SK-N-MC (cell line): Measurements from ENCODE around the gene SPAG6.
A peak's percentile ranks its signal among the peaks of the same experiment; 100 is the strongest.

ENCODE experiments used
- DNase-seq: peaks from one replicate; pipeline ENCODE4 v3.0.0-alpha.2; 2011; ENCODE audit warnings: low read depth, low spot score
- H3K27ac ChIP-seq: fragments of 200-600 bp; sonication (generic); 2 replicates; pipeline ENCODE4 v1.5.1; 2016; ENCODE audit warnings: mixed run types
- H3K36me3 ChIP-seq: fragments of 200-600 bp; sonication (generic); 2 replicates; pipeline ENCODE4 v1.6.1; 2017; ENCODE audit warnings: antibody characterized with exemption, low read length, mixed read lengths; ENCODE audit not compliant: insufficient read depth
- H3K4me3 ChIP-seq: fragments of 200-600 bp; sonication (generic); 2 replicates; pipeline ENCODE4 v1.5.1; 2016
- H3K9ac ChIP-seq: fragments of 200-600 bp; sonication (generic); 2 replicates; pipeline ENCODE4 v1.8.0; 2017; ENCODE audit warnings: mixed run types, mixed read lengths; ENCODE audit not compliant: insufficient read length
- H3K9me3 ChIP-seq: fragments of 200-600 bp; sonication (generic); 2 replicates; pipeline ENCODE4 v1.6.1; 2017; ENCODE audit warnings: low read depth, mild to moderate bottlenecking, antibody characterized with exemption, low read length, moderate library complexity, mixed read lengths
- EZH2 ChIP-seq: fragments of 200-600 bp; sonication (generic); IDR thresholded peaks from one replicate; pipeline ENCODE4 v1.6.1; 2017; ENCODE audit warnings: antibody characterized with exemption
- FOXP2 ChIP-seq: optimal IDR thresholded peaks from 2 replicates; pipeline ENCODE3; 2011; ENCODE audit warnings: mild to moderate bottlenecking, moderate library complexity; ENCODE audit not compliant: insufficient read depth; ENCODE audit errors: extremely low read length, control extremely low read depth
- POLR2AphosphoS5 ChIP-seq: IDR thresholded peaks from 2 replicates; pipeline ENCODE4 v1.6.1; 2012; ENCODE audit warnings: mild to moderate bottlenecking, low read depth, low read length, borderline replicate concordance

Gene SPAG6

GRCh38 chr10:22324893-22325271, 20.4 kb upstream of the SPAG6 start:
- H3K4me3 ChIP-seq: peak overlapping the region; percentile 81
- H3K27ac ChIP-seq: no peak overlapping the region
- DNase-seq: no peak
- H3K9ac ChIP-seq: peak overlapping the region; percentile 65
- H3K9me3 ChIP-seq: no peaks in the 10 kb centered on the region
- H3K36me3 ChIP-seq: peaks cover 18% of the 10 kb centered on the region
- TF ChIP-seq EZH2 (no peak), FOXP2 (no peak)

- Histone ChIP-seq H3K36me3 (peaks cover 19% of the 10 kb centered on the region), H3K9me3 (no peaks in the 10 kb centered on the region), H3K9ac (peak overlapping the region; percentile 65), H3K4me3 (peak overlapping the region; percentile 81), H3K27ac (peak overlapping the region; percentile 50)
- DNase-seq: no peak
- TF ChIP-seq EZH2: no peak
- no peak for TF ChIP-seq POLR2AphosphoS5
- no peak for TF ChIP-seq FOXP2
These were observed 19.8 kb upstream of the SPAG6 start for GRCh38 chr10:22325272-22326144.

- DNase-seq: no peak
- Histone ChIP-seq H3K36me3 (peaks cover 19% of the 10 kb centered on the region), H3K9ac (no peak overlapping the region), H3K9me3 (no peaks in the 10 kb centered on the region), H3K27ac (peak overlapping the region; percentile 50), H3K4me3 (peak overlapping the region; percentile 68)
- no peak for TF ChIP-seq FOXP2
- TF ChIP-seq EZH2: no peak
- no peak for TF ChIP-seq POLR2AphosphoS5
These were observed 19.1 kb upstream of the SPAG6 start for GRCh38 chr10:22326145-22326702.

DNA sequence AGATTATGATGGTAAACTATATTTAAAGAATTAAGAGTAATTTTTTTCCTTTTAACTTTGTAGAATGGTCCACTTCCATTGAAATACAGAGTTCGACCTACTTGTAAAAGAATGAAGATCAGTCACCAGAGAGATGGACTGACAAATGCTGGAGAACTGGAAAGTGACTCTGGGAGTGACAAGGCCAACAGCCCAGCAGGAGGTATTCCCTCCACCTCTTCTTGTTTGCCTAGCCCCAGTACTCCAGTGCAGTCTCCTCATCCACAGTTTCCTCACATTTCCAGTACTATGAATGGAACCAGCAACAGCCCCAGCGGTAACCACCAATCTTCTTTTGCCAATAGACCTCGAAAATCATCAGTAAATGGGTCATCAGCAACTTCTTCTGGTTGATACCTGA, 16.1 kb upstream of the SPAG6 start:
- Histone ChIP-seq H3K36me3 (peaks cover 19% of the 10 kb centered on the region), H3K4me3 (no peak overlapping the region), H3K9ac (no peak overlapping the region), H3K9me3 (no peaks in the 10 kb centered on the region), H3K27ac (no peak overlapping the region)
- no peak for DNase-seq
- no peak for TF ChIP-seq EZH2
- TF ChIP-seq FOXP2: no peak
- no peak for TF ChIP-seq POLR2AphosphoS5

GRCh38 chr10:22332116-22332692, 13.1 kb upstream of the SPAG6 start:
- Histone ChIP-seq H3K4me3 (no peak overlapping the region), H3K27ac (no peak overlapping the region), H3K36me3 (peaks cover 14% of the 10 kb centered on the region), H3K9ac (no peak overlapping the region), H3K9me3 (no peaks in the 10 kb centered on the region)
- DNase-seq: no peak
- TF ChIP-seq EZH2 (no peak), FOXP2 (no peak), POLR2AphosphoS5 (no peak)

- H3K27ac ChIP-seq: no peak overlapping the region
- TF ChIP-seq FOXP2: no peak
- H3K9me3 ChIP-seq: no peaks in the 10 kb centered on the region
- no peak overlapping the region for H3K4me3 ChIP-seq
- H3K36me3 ChIP-seq: peaks cover 13% of the 10 kb centered on the region
- DNase-seq: no peak
- no peak overlapping the region for H3K9ac ChIP-seq
These were observed 11.9 kb upstream of the SPAG6 start for GRCh38 chr10:22333167-22333974.

GRCh38 chr10:22333975-22334282, 11.4 kb upstream of the SPAG6 start:
- TF ChIP-seq FOXP2: no peak
- TF ChIP-seq POLR2AphosphoS5: no peak
- TF ChIP-seq EZH2: no peak
- Histone ChIP-seq H3K9ac (no peak overlapping the region), H3K36me3 (peaks cover 11% of the 10 kb centered on the region), H3K4me3 (no peak overlapping the region), H3K9me3 (no peaks in the 10 kb centered on the region), H3K27ac (no peak overlapping the region)
- no peak for DNase-seq
